Measurements from ENCODE around the gene LIN7A.

The LIN7A gene, protein sequence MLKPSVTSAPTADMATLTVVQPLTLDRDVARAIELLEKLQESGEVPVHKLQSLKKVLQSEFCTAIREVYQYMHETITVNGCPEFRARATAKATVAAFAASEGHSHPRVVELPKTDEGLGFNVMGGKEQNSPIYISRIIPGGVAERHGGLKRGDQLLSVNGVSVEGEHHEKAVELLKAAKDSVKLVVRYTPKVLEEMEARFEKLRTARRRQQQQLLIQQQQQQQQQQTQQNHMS

DNA sequence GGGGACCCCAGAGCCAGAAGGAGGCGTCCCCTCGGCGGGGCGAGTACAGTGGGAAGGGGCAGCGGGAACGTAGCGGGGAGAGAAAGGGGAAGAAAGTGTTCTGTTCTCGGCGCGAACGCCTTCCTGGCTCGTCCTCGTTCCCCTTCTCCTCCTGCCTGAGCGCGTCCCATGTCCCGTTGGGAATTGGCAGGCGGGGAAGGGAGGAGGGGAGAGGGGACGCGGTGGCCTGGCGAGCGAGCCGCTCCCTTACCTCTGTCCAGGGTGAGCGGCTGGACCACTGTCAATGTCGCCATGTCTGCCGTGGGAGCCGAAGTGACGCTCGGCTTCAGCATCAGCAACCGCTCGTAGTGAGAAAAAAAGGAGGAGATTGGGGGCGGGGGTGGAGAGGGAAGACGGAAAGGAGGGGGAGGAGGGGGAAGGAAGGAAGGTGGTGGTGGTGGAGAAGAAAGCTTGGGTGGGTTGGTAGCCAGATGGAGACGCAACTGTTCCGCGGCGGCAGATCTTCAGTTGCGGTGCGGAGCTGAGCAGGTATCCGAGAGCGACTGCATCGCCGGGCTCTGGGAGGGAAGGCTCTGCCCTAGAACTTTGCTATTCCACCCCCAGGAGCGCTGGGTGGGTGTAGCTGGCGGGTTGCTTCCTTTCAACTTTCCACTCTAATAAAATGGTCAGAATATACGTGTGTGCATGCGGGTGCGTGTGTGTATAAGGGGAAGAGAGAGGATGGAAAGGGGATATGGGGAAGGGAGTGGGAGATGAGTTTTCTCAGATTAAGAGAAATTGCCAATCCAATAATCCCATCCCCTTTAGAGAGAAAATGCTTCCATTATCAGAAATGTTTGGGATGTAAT is at the start of gene LIN7A:
LIN7A (minus strand) TSS at position 544 of the 848 bp plus-strand sequence; CDS start at position 332, 212 bp downstream.
- peak; percentile 56 for DNase-seq (ENCODE audit: low spot score)

DNA sequence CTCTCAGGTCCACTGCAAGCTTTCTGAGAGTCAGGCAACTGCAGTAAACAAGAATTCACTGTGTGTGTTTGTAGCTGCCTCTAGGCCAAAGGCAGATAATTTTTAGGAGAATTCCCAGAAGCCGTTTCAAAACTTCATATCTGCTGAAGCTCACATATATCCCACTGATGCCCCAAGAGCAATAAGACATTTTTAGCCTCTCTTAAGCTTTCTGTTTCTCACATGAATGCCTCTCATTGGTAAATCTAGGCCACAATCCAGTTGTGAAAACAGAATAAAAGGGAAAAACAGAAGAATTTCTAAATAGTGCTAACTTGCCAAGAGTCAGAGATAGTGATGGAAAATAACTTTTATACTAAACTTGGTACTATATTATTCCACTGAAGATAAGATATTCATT is 48.5 kb upstream of the LIN7A start:
- DNase-seq (ENCODE audit: low spot score) = no peak

DNA sequence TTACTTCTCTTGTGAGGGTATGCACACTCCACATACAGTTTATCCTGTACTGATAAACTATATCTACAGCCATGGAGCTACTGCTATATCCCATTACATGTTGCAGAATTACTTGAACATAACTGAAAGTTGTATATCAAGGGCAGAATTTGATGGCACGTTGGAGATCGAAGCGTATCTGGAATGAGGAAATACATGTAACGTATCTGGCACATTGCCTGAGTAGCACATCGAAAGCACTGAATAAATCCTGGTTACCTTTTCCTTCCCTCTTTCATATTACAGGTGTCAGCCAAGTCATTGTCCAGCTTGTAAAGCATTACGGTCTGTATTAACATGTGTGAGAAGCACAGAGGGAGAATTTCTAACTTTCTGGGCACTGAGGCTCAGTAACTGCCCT is 42.1 kb upstream of the LIN7A start:
- no peak for DNase-seq (ENCODE audit: low spot score)

DNA sequence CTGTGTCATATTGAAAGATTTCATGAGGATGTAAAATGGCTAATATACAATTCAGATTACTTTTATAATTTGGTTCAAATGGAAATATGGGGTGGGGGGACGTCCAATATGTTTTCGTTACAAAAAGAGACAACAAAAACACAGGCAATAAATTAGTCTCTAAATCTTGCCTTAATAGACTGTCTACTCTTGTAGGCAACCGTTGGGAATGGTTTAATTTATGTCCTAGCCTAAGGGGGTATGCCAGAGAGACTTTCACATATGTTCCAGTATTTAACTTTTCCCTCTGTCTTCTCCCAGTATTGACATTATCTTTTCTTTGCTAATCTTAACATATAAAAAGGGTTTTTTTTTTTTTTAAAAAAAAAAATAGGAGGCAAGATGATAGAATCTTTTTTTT is 41.5 kb upstream of the LIN7A start:
- DNase-seq (ENCODE audit: low spot score) = no peak

DNA sequence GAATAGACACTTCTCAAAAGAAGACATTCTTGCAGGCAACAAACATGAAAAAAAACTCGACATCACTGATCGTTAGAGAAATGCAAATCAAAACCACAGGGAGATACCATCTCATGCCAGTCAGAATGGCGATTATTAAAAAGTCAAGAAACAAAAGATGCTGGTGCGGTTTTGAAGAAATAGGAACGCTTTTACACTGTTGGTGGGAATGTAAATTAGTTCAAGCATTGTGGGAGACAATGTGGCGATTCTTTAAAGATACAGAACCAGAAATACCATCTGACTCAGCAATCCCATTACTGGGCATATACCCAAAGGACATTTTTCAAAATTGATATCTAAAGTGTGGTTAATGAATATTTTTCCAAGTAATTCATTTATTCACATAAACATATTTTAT is 39.6 kb upstream of the LIN7A start:
- no peak for DNase-seq (ENCODE audit: low spot score)

DNA sequence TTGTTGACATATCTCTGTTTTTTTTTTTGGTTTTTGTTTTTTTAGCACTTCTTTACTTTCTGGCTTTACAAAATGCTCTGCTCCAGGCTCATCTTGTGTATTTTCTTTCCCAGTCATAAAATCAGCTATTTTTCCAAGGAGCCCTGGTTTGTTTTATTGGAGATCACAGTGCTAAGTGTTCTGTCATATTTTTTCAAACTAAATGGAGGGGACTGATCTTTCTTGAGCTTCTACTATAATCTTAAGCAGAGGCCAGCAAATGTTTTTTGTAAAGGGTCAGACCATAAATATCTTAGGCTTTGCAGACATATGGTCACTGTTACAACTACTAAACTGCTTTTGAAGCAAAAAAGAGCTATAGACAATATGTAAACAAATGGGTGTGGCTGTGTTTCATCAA is 30.6 kb upstream of the LIN7A start:
- DNase-seq (ENCODE audit: low spot score) = no peak

DNA sequence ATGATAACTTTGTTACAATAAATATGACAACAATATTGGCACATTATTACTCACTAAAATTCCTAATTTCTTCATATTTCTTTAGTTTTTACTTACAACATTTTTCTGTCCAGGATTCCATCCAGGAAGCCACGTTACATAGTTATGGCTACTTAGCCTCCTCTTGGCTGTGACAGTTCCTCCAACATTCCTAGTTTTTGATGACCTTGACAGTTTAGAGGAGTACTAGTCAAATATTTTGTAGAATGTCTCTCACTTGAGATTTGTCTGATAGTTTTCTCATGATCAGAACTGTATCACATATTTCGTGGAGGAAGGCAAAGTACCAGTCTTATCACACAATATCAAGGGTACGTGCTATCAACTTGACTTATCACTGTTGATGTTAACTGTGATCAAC is 29.8 kb upstream of the LIN7A start:
- DNase-seq (ENCODE audit: low spot score) = no peak

DNA sequence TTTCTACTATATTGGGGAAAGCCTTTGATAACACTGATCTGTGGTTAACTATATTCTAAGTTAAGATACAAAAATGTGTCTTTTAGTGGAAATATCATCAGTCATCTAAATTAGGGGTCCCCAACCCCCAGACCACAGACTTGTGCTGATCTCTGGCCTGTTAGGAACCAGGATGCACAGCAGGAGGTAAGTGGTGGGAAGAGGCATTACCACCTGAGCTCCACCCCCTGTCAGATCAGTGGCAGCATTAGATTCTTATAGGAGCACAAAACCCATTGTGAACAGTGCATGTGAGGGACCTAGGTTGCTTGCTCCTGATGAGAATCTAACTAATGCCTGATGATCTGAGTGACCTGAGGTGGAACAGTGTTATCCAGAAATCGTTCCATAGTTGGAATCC is 28.3 kb upstream of the LIN7A start:
- no peak for DNase-seq (ENCODE audit: low spot score)

DNA sequence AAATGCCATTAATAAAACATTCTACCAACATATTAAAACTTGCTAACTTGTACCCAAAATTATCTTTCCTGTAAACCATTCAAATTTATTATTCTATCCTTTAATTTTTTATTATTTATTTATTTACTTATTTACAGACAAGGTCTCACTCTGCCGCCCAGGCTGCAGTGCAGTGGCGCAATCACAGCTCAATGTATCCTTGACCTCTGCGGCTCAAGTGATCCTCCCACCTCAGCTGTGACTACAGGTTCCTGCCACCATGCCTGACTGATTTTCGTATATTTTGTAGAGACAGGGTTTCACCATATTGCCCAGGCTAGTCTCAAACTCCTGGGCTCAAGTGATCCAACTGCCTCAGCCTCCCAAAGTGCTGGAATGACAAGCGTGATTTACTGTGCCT is 20.4 kb upstream of the LIN7A start:
- DNase-seq (ENCODE audit: low spot score) = no peak

DNA sequence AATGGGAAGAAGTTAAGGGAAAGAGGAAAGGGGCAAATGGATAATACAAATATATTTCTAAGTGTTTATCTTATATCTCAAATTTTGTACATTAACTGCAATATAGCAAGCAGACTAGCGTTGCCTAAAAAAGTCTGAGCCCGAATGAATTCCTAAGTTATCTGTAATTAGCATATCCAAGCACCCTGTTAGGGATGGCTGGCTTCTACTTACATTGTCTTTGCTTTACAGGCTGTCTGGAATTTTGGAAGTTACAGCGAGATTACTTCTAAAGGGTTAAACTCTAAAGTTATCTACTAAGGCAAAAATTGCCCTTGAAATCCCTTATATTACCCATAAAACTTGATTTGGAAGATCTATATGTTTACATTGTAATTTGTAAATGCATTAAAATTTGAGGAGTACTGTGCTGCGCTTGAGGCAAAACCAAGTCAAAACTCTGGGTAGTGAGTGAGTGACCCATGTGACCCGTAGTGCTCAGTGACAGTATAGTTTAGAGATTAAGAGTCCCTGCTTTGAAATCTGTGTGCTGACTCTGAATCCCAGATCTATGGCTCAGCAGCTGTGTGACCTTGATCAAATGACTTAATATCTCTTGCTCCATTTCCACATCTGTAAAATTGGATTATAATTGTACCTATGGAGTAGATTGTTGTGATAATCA is 17.3 kb upstream of the LIN7A start:
- no peak for DNase-seq (ENCODE audit: low spot score)

DNA sequence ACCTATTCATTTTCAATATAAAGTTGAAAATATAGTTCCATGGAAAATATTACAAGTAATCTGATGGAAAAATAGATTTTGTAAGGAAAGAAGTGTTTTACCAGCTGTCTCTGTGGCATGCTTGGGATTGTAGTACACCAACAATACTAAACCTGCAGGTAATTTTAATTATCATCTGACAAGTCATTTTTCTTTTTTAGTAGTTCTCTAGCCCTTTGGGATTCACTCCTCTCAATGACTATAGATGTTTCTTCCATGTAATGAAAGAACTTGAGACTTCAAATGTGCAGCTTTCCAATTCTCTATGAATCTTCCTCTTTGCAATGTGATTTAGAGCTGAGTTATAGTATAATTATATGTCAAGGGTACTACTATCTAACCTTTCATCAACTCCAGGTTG is 14.7 kb upstream of the LIN7A start:
- no peak for DNase-seq (ENCODE audit: low spot score)

DNA sequence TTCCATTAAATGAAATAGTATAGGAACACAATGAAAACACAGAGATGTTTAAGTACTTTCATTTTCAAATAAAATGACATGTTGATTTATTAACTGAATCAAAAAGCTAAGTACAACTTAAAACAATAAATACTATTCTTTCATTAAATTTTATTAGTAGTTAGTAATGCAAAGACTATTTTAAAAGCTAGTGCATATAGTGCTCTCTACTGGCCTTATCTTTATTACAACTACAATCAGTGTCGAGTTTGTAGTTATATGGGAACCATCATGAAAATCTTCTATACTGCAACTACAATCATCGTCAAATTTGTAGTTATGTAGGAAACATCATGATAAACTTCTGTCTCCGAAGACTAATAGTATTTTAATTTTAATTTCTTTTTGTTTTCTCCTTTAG is 8.9 kb upstream of the LIN7A start:
- DNase-seq (ENCODE audit: low spot score) = no peak

DNA sequence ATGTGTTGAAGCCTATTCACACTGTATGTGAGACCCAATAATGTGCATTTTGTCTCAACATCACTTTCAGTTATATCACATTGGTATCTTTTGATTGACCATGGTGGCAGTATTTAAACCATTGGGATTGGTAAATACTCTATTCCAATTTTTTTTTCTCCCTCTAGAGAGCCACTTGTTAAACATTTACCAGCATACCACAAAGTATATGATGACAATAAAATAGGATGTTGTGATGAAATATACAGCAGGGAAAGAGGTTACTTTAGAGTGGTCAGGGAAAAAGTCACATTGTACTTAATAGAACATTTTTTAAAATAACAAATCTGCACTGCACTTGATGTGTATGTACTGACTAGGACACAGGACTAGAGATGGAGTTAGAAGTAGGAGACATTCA is 5.6 kb upstream of the LIN7A start:
- no peak for DNase-seq (ENCODE audit: low spot score)

DNA sequence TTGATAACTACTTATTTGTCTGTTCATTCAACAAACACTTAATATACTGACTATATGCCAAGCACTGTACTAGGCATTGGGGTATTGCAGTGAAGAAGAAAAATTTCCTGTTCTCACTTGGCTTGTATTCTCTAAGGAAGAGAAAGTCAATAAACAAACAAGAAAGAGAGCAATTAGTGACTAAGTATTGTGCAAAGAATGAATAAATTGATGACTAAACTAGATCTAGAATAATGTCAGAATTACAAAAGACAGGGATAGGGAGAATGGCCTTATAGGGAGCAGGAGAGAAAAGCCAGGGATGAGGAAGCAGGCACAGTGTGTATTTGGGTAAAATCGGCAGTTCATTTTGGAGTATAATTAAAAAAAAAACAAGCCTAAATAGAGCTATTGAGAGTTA is 4.2 kb upstream of the LIN7A start:
- DNase-seq (ENCODE audit: low spot score) = no peak

DNA sequence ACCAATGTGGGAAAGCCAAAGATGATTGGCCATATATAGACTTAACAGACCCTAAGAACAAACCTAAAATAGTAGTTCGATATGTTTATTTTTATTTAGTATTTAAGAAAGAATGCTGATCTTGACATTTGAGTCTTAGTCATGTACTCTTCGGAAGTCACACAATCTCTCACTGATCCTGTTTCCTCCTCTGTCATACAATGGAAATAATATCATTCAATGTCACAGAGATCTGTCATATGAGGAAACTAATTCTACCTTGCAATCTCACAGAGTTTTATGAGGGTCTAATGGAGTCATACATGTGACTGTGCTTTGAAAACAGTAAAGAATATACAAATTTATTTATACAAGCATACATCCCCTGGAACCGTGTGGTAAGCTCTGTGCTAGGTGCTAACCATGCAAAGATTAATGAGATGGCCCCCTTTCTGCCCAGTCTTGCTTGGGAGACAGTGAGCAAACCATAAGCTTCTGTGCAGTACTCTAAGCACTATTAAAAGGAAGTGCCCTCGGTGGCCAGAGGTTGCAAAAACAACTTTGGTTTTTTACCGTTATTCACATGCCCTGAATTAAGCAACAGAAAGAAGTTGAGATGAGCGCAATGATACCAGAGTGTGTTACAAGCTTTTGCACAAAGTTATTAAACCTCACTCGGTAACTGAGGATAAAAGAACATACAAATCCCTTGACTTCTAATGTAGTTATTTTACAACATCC is 1.7 kb upstream of the LIN7A start:
- DNase-seq (ENCODE audit: low spot score) = no peak

DNA sequence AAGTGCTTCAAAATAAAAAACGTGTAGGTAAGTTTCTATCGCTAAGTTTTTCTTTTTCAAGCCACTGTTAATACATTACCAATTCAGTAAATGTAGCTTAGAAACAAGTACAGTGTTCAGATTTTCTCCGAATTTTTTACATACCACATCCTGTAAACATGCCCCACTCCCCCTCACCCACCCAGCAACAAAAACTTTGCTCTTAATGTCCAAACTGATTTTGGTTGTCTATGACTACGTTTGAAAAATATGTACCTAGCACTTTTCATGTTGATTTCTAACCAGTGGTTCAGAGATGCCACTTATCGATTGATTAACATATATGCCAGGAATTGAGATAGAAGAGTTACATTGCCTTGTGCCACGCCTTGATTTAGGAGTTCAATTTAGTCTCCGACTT is 663 bp upstream of the LIN7A start:
- no peak for DNase-seq (ENCODE audit: low spot score)

DNA sequence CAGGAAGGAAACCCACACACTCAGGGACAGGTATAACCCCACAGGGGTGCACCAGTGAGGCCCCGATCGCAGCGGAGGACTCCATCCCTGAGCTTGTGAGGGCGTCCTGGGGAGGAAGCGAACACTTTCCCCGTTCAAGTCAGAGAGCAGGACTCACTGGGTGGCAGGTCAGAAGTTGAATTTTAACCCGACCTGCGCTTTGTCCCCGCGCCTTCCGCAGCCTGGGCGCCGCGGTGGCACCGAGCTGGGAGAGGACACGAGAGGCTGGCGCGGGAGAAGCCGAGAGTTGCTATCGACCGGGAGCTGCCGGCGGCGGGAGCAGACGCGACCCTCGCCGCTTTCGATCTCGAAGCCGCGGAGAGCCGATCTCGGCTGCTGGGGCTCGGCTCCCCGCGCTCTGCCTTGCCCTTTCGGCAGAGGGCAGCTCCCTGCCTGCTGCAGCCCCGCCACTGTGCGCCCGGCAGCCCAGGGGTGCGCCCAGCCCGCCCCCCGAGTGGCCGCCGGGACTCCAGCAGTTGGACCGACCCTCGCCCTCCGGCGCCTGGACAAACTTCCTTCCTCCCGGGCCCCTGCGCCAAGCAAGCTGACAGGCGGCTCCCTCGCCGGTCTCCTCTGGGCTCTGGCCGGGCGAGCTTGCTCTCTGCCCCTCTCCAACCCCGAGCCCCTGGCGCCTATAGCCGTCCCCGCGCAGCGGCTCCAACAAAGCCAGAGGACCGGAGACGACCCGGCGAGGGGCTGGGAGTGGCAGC is 918 bp downstream of the LIN7A start:
- DNase-seq (ENCODE audit: low spot score) = no peak

DNA sequence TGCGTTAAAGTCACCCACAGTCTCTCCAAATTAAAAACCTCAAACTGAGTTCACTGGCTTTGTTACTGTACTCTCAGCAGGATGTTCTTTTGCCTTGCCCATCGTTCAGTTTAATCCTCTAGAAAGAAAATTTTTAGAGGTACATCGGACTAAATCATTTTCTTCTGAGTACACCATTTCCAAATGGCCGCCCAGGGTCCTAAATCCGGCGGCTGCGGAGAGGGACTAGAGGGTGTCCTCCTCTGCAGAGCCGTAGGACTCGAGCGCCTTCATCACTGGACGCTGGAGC is 1.4 kb downstream of the LIN7A start:
- no peak for DNase-seq (ENCODE audit: low spot score)

DNA sequence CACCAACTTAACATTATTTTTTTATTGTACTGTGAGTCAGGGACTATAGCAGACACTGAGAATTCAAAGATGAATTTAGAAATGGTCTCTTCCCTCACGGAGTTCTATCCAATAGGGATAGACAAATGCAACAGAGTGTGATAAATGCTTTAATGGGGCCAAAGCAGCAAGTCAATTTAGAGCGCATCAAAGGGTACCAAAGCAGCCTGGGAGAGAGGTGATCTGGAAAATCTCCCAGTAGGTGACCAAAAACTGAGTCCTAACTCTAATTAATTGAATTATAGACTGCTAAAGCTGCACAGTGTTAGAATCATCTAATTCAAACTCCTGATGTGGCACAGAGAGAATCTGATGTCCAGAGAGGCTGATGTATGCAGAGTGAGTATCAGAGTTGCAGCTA is 2.6 kb downstream of the LIN7A start:
- no peak for DNase-seq (ENCODE audit: low spot score)

DNA sequence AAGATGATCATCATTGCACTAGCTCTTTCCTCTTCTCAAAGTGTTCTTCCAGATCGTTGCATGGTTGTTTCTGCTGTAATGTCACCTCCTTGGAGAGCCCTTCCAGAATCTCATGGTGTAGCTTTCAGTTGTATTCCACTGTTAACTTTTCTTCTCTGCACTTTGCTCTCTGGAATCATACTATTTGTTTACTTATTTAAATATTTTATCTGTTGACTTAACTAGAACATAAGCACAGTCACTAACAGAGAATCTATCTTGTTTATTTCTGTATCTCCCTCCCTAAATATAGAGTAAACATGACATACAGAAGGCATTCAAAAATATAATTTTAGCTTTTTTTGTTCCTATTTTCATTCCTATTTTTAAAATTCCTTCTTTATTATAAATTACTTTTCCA is 11.8 kb downstream of the LIN7A start:
- no peak for DNase-seq (ENCODE audit: low spot score)

DNA sequence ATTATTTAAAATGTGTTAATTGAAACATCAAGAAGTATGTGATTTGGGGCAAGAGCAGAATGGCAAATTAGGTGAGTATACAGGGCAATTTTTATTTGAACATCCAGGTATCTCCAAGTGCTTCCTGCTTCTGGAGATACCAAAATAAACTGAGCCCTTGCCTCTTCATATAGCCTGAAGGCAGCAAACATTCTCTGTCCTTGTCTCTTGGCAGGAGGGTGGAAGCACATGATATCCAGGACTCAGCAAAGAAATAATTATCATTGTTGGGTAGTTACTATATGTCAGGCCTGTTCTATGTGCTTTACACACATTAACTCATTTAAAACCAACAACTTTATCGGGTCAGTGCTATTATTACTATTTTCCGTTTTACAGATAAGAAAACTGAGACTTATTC is 12.5 kb downstream of the LIN7A start:
- no peak for DNase-seq (ENCODE audit: low spot score)

DNA sequence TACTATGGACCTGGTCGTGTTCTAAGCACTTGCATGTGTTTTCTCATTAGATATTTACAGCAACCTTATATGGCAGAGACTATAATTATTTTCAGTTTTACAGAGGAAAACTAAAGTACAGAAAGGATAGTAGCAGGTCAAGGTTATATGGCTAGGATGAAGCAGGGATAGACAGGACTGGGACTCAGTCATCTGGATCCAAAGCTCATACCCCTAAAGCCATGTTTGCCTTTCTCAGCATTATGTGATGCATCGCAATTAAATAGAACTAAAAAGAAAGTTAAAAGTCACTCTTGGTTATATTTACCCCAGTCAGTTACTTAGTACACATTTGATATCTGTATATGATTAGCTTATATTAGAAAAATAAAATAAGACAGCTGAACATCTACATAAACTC is 13.3 kb downstream of the LIN7A start:
- DNase-seq (ENCODE audit: low spot score) = no peak

Data from HuH-7 (cell line).